H1 (cell line): ENCODE results near the gene MNAT1. TPM values are rescaled to one million over a fixed set of nuclear protein-coding genes. Genes with fewer than 3 reads are reported as not detected.

ENCODE experiments used
- CTCF ChIA-PET: fragments of 300-600 bp; sonication (Branson Sonifier 250); formaldehyde crosslinking; loops from one replicate; lab custom pipeline; 2021; ENCODE audit not compliant: partially characterized antibody; lab: Charles Lee
- POLR2A ChIA-PET: fragments of 300-600 bp; sonication (Branson Sonifier 250); formaldehyde crosslinking; loops from one replicate; lab custom pipeline; 2021; ENCODE audit warnings: inconsistent platforms; ENCODE audit not compliant: partially characterized antibody; lab: Charles Lee
- DNase-seq, 2 experiments: peaks; one replicate each; pipeline versions ENCODE4 v3.0.0 to v3.0.0-alpha.2; 2010 to 2022; ENCODE audit warnings: low spot score in 2 of 2, low read depth in 1 of 2, mixed read lengths in 1 of 2
- FAIRE-seq: peaks from 2 replicates; lab custom pipeline; 2011; peaks lifted over from hg19 to GRCh38; lab: Jason Lieb, UNC
- H2AFZ ChIP-seq: 2 replicates; pipeline ENCODE4 v1.8.1; 2012; ENCODE audit warnings: low read length, inconsistent platforms
- H2AK5ac ChIP-seq: 2 replicates; pipeline ENCODE4 v1.6.1; 2013; ENCODE audit warnings: low read depth, low read length
- H2BK120ac ChIP-seq: replicated peaks from 2 replicates; pipeline ENCODE3; 2013; ENCODE audit warnings: low read depth, low read length, inconsistent platforms
- H2BK12ac ChIP-seq: 2 replicates; pipeline ENCODE4 v1.6.1; 2013; ENCODE audit warnings: low read depth, low read length
- H2BK15ac ChIP-seq: 2 replicates; pipeline ENCODE4 v1.6.1; 2013; ENCODE audit warnings: low read length
- H2BK20ac ChIP-seq: 2 replicates; pipeline ENCODE4 v1.6.1; 2013; ENCODE audit warnings: low read length
- H2BK5ac ChIP-seq: 2 replicates; pipeline ENCODE4 v1.6.1; 2013; ENCODE audit warnings: low read depth, low read length
- H3K14ac ChIP-seq: 2 replicates; pipeline ENCODE4 v1.6.1; 2013; ENCODE audit warnings: inconsistent platforms; ENCODE audit not compliant: insufficient read length
- H3K18ac ChIP-seq: 2 replicates; pipeline ENCODE4 v1.6.1; 2013; ENCODE audit warnings: low read length; ENCODE audit errors: extremely low read depth
- H3K23ac ChIP-seq: 2 replicates; pipeline ENCODE4 v1.6.1; 2013; ENCODE audit warnings: inconsistent platforms; ENCODE audit not compliant: insufficient read length
- H3K23me2 ChIP-seq: 2 replicates; pipeline ENCODE4 v1.6.1; 2013; ENCODE audit warnings: low read depth, low read length
- H3K27ac ChIP-seq: 2 replicates; pipeline ENCODE4 v1.6.1; 2011; ENCODE audit warnings: low read depth, low read length, inconsistent platforms
- H3K27me3 ChIP-seq, 4 experiments: replicated peaks in 1 of 4; 1 replicate in 1 of 4; 2 replicates in 3 of 4; pipeline versions ENCODE4 v1.6.1 to v1.8.1; 2011 to 2013; ENCODE audit warnings: low read length in 3 of 4, mild to moderate bottlenecking in 3 of 4, inconsistent platforms in 2 of 4, mixed read lengths in 2 of 4, moderate library complexity in 1 of 4; ENCODE audit not compliant: control insufficient read depth in 3 of 4, insufficient read depth in 3 of 4; ENCODE audit errors: extremely low read depth in 1 of 4
- H3K36me3 ChIP-seq, 4 experiments: 2 replicates each; pipeline versions ENCODE4 v1.6.1 to v1.8.1; 2011 to 2013; ENCODE audit warnings: mild to moderate bottlenecking in 4 of 4, low read length in 3 of 4, moderate library complexity in 2 of 4, control low read depth in 1 of 4, inconsistent platforms in 1 of 4; ENCODE audit not compliant: insufficient read depth in 4 of 4, control insufficient read depth in 2 of 4
- H3K4ac ChIP-seq: replicated peaks from 2 replicates; pipeline ENCODE3; 2013; ENCODE audit warnings: low read length, low read depth, mixed read lengths, inconsistent platforms; ENCODE audit not compliant: insufficient read length
- H3K4me1 ChIP-seq, 4 experiments: replicated peaks in 1 of 4; 1 replicate in 1 of 4; 2 replicates in 3 of 4; pipeline versions ENCODE4 v1.6.1 to v1.8.1; 2011 to 2013; ENCODE audit warnings: low read length in 3 of 4, inconsistent platforms in 2 of 4, mixed read lengths in 1 of 4; ENCODE audit not compliant: insufficient read depth in 4 of 4, control insufficient read depth in 3 of 4
- H3K4me2 ChIP-seq, 2 experiments: 2 replicates each; pipeline versions ENCODE4 v1.6.1 to v1.8.1; 2011 to 2013; ENCODE audit warnings: low read depth in 2 of 2, low read length in 2 of 2, control low read depth in 1 of 2, inconsistent platforms in 1 of 2, mild to moderate bottlenecking in 1 of 2; ENCODE audit not compliant: insufficient read depth in 1 of 2
- H3K4me3 ChIP-seq, 4 experiments: fragments of 200-600, 300-600 bp in 1 of 4; sonication (generic), shearing (Covaris generic), sonication (Bioruptor Twin) in 1 of 4; 2 replicates each; pipeline versions ENCODE4 v1.5.1 to v1.8.1; 2011 to 2016; ENCODE audit warnings: low read length in 4 of 4, low read depth in 3 of 4, control low read depth in 2 of 4, inconsistent platforms in 2 of 4, mild to moderate bottlenecking in 2 of 4, mixed read lengths in 1 of 4, moderate library complexity in 1 of 4; ENCODE audit not compliant: insufficient read depth in 2 of 4; ENCODE audit errors: extremely low read depth in 1 of 4
- H3K56ac ChIP-seq: replicated peaks from 2 replicates; pipeline ENCODE3; 2013; ENCODE audit warnings: low read depth, mild to moderate bottlenecking, mixed read lengths, low read length, inconsistent platforms; ENCODE audit not compliant: insufficient read length
- H3K79me1 ChIP-seq: 2 replicates; pipeline ENCODE4 v1.6.1; 2013; ENCODE audit warnings: low read depth, low read length, control low read depth
- H3K79me2 ChIP-seq, 2 experiments: 2 replicates each; pipeline versions ENCODE4 v1.6.1 to v1.8.1; 2012 to 2013; ENCODE audit warnings: low read length in 2 of 2, mild to moderate bottlenecking in 2 of 2, inconsistent platforms in 1 of 2; ENCODE audit not compliant: insufficient read depth in 2 of 2, control insufficient read depth in 1 of 2
- H3K9ac ChIP-seq, 4 experiments: replicated peaks in 1 of 4; 1 replicate in 1 of 4; 2 replicates in 3 of 4; pipeline versions ENCODE4 v1.6.1 to v1.8.1; 2011 to 2013; ENCODE audit warnings: low read depth in 3 of 4, low read length in 3 of 4, control low read depth in 2 of 4, mild to moderate bottlenecking in 2 of 4, moderate library complexity in 2 of 4, inconsistent platforms in 1 of 4; ENCODE audit errors: extremely low read depth in 1 of 4
- H3K9me3 ChIP-seq, 2 experiments: 2 replicates each; pipeline versions ENCODE4 v1.6.1 to v1.8.1; 2012 to 2013; ENCODE audit warnings: mild to moderate bottlenecking in 2 of 2, moderate library complexity in 2 of 2, control low read depth in 1 of 2, inconsistent platforms in 1 of 2, low read depth in 1 of 2, low read length in 1 of 2, mixed read lengths in 1 of 2; ENCODE audit not compliant: insufficient read depth in 2 of 2
- H4K20me1 ChIP-seq, 2 experiments: replicated peaks in 1 of 2; 2 replicates each; pipeline versions ENCODE3 to v1.8.1; 2011 to 2013; ENCODE audit warnings: inconsistent platforms in 2 of 2, low read length in 2 of 2, mild to moderate bottlenecking in 1 of 2; ENCODE audit not compliant: insufficient read depth in 2 of 2, control insufficient read depth in 1 of 2
- H4K5ac ChIP-seq: 2 replicates; pipeline ENCODE4 v1.6.1; 2013; ENCODE audit warnings: low read length, low read depth, mixed read lengths, inconsistent platforms; ENCODE audit not compliant: insufficient read length
- H4K8ac ChIP-seq: 2 replicates; pipeline ENCODE4 v1.8.0; 2013; ENCODE audit warnings: mild to moderate bottlenecking, moderate library complexity, low read length, inconsistent platforms; ENCODE audit not compliant: insufficient read depth; ENCODE audit errors: extremely low read depth
- H4K91ac ChIP-seq: replicated peaks from 2 replicates; pipeline ENCODE3; 2013; ENCODE audit warnings: low read length, mixed read lengths, inconsistent platforms; ENCODE audit not compliant: insufficient read length
- CTCF ChIP-seq, 3 experiments: IDR thresholded peaks; 1 replicate in 2 of 3; 2 replicates in 1 of 3; pipeline versions ENCODE4 v1.5.1 to v1.6.1; 2011; ENCODE audit warnings: low read length in 3 of 3, mild to moderate bottlenecking in 3 of 3, inconsistent platforms in 2 of 3, low read depth in 1 of 3, moderate library complexity in 1 of 3; ENCODE audit not compliant: insufficient read depth in 1 of 3; ENCODE audit errors: control extremely low read depth in 1 of 3
- KDM4A ChIP-seq: IDR thresholded peaks from one replicate; pipeline ENCODE4 v1.7.1; 2012; ENCODE audit warnings: low read depth, mild to moderate bottlenecking, moderate library complexity, low read length, inconsistent platforms; ENCODE audit not compliant: severe bottlenecking
- MAX ChIP-seq: IDR thresholded peaks from 2 replicates; pipeline ENCODE4 v1.6.1; 2012; ENCODE audit warnings: inconsistent platforms
- RNF2 ChIP-seq: fragments of 200-900, 300-1000 bp; sonication (generic); IDR thresholded peaks from 2 replicates; pipeline ENCODE4 v1.7.1; 2016; ENCODE audit warnings: borderline replicate concordance, low read depth, mild to moderate bottlenecking, antibody characterized with exemption, low read length; ENCODE audit not compliant: poor library complexity, severe bottlenecking; ENCODE audit errors: missing control alignments
- WGBS, 2 experiments: shearing (Covaris generic) in 1 of 2; methylation state at CpG; one replicate each; pipeline versions ENCODE4 v1.1.6 to v1.1.7; 2013 to 2015; ENCODE audit warnings: low lambda C conversion rate in 2 of 2, mixed read lengths in 2 of 2, inconsistent platforms in 1 of 2, low coverage in 1 of 2, missing lambda C conversion rate in 1 of 2; ENCODE audit not compliant: insufficient replicate concordance in 2 of 2, insufficient coverage in 1 of 2, insufficient read length in 1 of 2; ENCODE audit errors: extremely low coverage in 1 of 2, missing lambda C conversion rate in 1 of 2; 5-methylcytosine and 5-hydroxymethylcytosine counted together
- polyA plus RNA-seq, 7 experiments: library from polyadenylated mRNA; depleted of rRNA in 3 of 7; stranded (reverse) in 5 of 7; unstranded in 2 of 7; fragments of >200 nt in 5 of 7; fragments of 200-250 nt in 2 of 7; gene quantifications; 1 replicate in 5 of 7; 2 replicates in 1 of 7; 4 replicates in 1 of 7; pipeline versions ENCODE4 v1.2.1 to v1.2.3, GENCODE V29; 2011 to 2013; ENCODE audit warnings: missing spikeins in 2 of 7, mixed read lengths in 2 of 7
- total RNA-seq: library from RNA; stranded (reverse); fragmentation: NEBNext Ultra II Directional; extraction: Animal tissue kit (Norgen Biotek cat#: 25700); gene quantifications from 2 replicates; pipeline ENCODE4 v1.2.1, GENCODE V29; 2021

The MNAT1 gene
- total and polyA plus RNA-seq, 2 of the 8 experiments (the other 6 are each of a cell fraction or from before 2014, with no cell fraction given): 34.7 to 52.1 TPM

DNA sequence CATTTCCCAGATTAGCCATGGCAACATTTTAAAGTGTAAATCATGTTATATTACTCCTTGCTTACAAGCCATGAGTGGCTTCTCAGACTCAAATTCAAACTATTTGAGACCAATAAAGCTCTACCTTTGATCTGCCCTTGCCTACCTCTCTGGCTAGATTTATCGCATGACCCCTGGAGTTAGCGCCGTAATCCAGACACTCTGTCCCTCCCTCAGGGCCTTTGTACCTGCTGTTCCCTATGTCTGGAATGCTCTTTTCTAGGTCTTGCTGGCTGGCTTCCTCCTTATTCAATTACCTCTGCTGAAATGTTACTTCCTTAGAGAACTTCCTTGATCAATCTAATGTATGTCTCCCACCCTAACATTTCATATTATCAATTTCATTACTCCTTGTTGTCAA lies 26.7 kb upstream of the MNAT1 start:
- Histone ChIP-seq H3K56ac (no peak overlapping the region), H3K9me3 (no peaks in the 10 kb centered on the region), H2AK5ac (no peak overlapping the region), H4K8ac (no peak overlapping the region), H3K4me3 (no peak overlapping the region), H3K27ac (no peak overlapping the region), H3K18ac (no peak overlapping the region), H3K27me3 (no peaks in the 10 kb centered on the region), H3K4me2 (no peak overlapping the region), H2BK12ac (no peak overlapping the region), H4K20me1 (no peaks in the 10 kb centered on the region), H3K14ac (no peak overlapping the region), H3K23ac (no peak overlapping the region), H3K79me2 (peaks cover 0 to 7% of the 10 kb centered on the region in 2 experiments; a peak in 2 of 4 replicates), H4K5ac (no peak overlapping the region), H2AFZ (no peak overlapping the region), H3K4me1 (peaks cover 0 to 5% (median 2%) of the 10 kb centered on the region in 4 experiments; a peak in 4 of 7 replicates), H3K4ac (no peak overlapping the region), H2BK5ac (no peak overlapping the region), H4K91ac (no peak overlapping the region), H2BK20ac (no peak overlapping the region), H3K36me3 (peaks cover 0 to 12% (median 0%) of the 10 kb centered on the region in 4 experiments; a peak in 1 of 8 replicates), H3K23me2 (no peaks in the 10 kb centered on the region), H3K9ac (no peak overlapping the region), H3K79me1 (no peaks in the 10 kb centered on the region), H2BK120ac (no peak overlapping the region), H2BK15ac (no peak overlapping the region)
- ChIA-PET CTCF (interaction anchor here (0.5 to 0.8 kb wide), 2 partner anchors 65 to 146 kb away, joined by 3 read pairs; no protein-coding TSS in a partner anchor), POLR2A (no interaction called here)
- WGBS, 2 experiments: 95% methylated on average over 3 of the region's 3 CpGs; no CpG with 5 or more reads in 1 of the 2 experiments
- no peak for DNase-seq
- no peak for FAIRE-seq
- TF ChIP-seq MAX (no peak), RNF2 (no peak), CTCF (IDR thresholded peaks at IDR 0.05; ENCODE audit: control extremely low read depth in 1 of 3, insufficient read depth in 1 of 3, low read depth in 1 of 3, low read length in 3 of 3) (no peak), KDM4A (no peak)
